DND-41 (cell line): ENCODE measurements around the gene ONECUT3.
A peak's percentile ranks its signal among the peaks of the same experiment; 100 is the strongest.
"Not testable (repeated sequence)": the region's sequence is repeated elsewhere in the genome, so short reads cannot be mapped to it uniquely, and the experiment has no call there.

Experiments used
- ATAC-seq: fragments of 200-7000 bp; cut with Tn5 transposase; 3 replicates; pipeline ENCODE4 v1.9.1; 2021; ENCODE audit warnings: low read depth; ENCODE audit not compliant: insufficient read depth
- DNase-seq: peaks from one replicate; pipeline ENCODE4 v3.0.0-alpha.2; 2020
- H2AFZ ChIP-seq: 2 replicates; pipeline ENCODE4 v1.6.0; 2012; ENCODE audit warnings: low read depth, low read length
- H3K27ac ChIP-seq: 2 replicates; pipeline ENCODE4 v1.5.1; 2012; ENCODE audit warnings: low read length, inconsistent platforms
- H3K27me3 ChIP-seq: fragments of 200-600 bp; sonication (generic); 2 replicates; pipeline ENCODE4 v1.6.0; 2012; ENCODE audit warnings: low read length, mild to moderate bottlenecking, inconsistent platforms; ENCODE audit not compliant: insufficient read depth, poor library complexity
- H3K36me3 ChIP-seq: 2 replicates; pipeline ENCODE4 v1.5.1; 2012; ENCODE audit warnings: low read length, inconsistent platforms; ENCODE audit not compliant: insufficient read depth
- H3K4me1 ChIP-seq: 2 replicates; pipeline ENCODE4 v1.5.1; 2012; ENCODE audit warnings: mild to moderate bottlenecking, low read length; ENCODE audit not compliant: insufficient read depth
- H3K4me2 ChIP-seq: 2 replicates; pipeline ENCODE4 v1.6.0; 2012; ENCODE audit warnings: mild to moderate bottlenecking, moderate library complexity, low read length, inconsistent platforms; ENCODE audit not compliant: insufficient read depth
- H3K4me3 ChIP-seq, 2 experiments: fragments of 200-600 bp in 1 of 2; shearing (Covaris generic) in 1 of 2; 2 replicates each; pipeline ENCODE4 v1.5.1; 2012 to 2016; ENCODE audit warnings: inconsistent platforms in 2 of 2, low read length in 2 of 2, mild to moderate bottlenecking in 2 of 2, low read depth in 1 of 2, moderate library complexity in 1 of 2
- H3K79me2 ChIP-seq: 2 replicates; pipeline ENCODE4 v1.6.0; 2012; ENCODE audit warnings: low read length, inconsistent platforms; ENCODE audit not compliant: insufficient read depth
- H3K9ac ChIP-seq: 2 replicates; pipeline ENCODE4 v1.6.0; 2012; ENCODE audit warnings: low read depth, mild to moderate bottlenecking, inconsistent platforms, low read length, moderate library complexity
- H3K9me3 ChIP-seq: 2 replicates; pipeline ENCODE4 v1.5.1; 2012; ENCODE audit warnings: low read length, moderate library complexity, mild to moderate bottlenecking, inconsistent platforms; ENCODE audit not compliant: insufficient read depth, severe bottlenecking
- H4K20me1 ChIP-seq: 2 replicates; pipeline ENCODE4 v1.6.0; 2012; ENCODE audit warnings: low read length; ENCODE audit not compliant: insufficient read depth
- EZH2 ChIP-seq: IDR thresholded peaks from 3 replicates; pipeline ENCODE4 v1.6.1; 2012; ENCODE audit warnings: borderline replicate concordance, low read depth, mild to moderate bottlenecking, moderate library complexity, low read length, inconsistent platforms; ENCODE audit not compliant: severe bottlenecking
- TF ChIP-seq, protein P1 (sequence below): IDR thresholded peaks from 2 replicates; pipeline ENCODE4 v1.5.1; 2012; ENCODE audit warnings: borderline replicate concordance, low read length, moderate library complexity, mild to moderate bottlenecking; ENCODE audit not compliant: poor library complexity, severe bottlenecking; ENCODE audit errors: extremely low read depth

Gene ONECUT3

GRCh38 chr19:1791879-1792278, 38.6 kb downstream of the ONECUT3 start:
- TF ChIP-seq, protein P1, sequence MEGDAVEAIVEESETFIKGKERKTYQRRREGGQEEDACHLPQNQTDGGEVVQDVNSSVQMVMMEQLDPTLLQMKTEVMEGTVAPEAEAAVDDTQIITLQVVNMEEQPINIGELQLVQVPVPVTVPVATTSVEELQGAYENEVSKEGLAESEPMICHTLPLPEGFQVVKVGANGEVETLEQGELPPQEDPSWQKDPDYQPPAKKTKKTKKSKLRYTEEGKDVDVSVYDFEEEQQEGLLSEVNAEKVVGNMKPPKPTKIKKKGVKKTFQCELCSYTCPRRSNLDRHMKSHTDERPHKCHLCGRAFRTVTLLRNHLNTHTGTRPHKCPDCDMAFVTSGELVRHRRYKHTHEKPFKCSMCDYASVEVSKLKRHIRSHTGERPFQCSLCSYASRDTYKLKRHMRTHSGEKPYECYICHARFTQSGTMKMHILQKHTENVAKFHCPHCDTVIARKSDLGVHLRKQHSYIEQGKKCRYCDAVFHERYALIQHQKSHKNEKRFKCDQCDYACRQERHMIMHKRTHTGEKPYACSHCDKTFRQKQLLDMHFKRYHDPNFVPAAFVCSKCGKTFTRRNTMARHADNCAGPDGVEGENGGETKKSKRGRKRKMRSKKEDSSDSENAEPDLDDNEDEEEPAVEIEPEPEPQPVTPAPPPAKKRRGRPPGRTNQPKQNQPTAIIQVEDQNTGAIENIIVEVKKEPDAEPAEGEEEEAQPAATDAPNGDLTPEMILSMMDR = no peak
- no peak for TF ChIP-seq EZH2
- Histone ChIP-seq H3K9me3 (no peaks in the 10 kb centered on the region), H3K9ac (no peak overlapping the region), H4K20me1 (peaks cover 9% of the 10 kb centered on the region; the same call in 1 of the 2 replicates), H3K4me3 (no peak overlapping the region), H3K4me1 (no peaks in the 10 kb centered on the region), H3K27ac (no peak overlapping the region), H3K4me2 (no peak overlapping the region), H3K79me2 (no peaks in the 10 kb centered on the region), H3K27me3 (no peaks in the 10 kb centered on the region), H3K36me3 (no peaks in the 10 kb centered on the region), H2AFZ (no peak overlapping the region)
- ATAC-seq (no peak), DNase-seq (no peak)

GRCh38 chr19:1794424-1795172, 41.3 kb downstream of the ONECUT3 start:
- H4K20me1 ChIP-seq = peaks cover 9% of the 10 kb centered on the region; the same call in 1 of the 2 replicates
- no peaks in the 10 kb centered on the region for H3K9me3 ChIP-seq
- ATAC-seq (no peak), DNase-seq (no peak)
- peaks cover 6% of the 10 kb centered on the region for H3K36me3 ChIP-seq
- H3K79me2 ChIP-seq = no peaks in the 10 kb centered on the region
- H3K4me3 ChIP-seq = no peak overlapping the region
- H3K27me3 ChIP-seq = no peaks in the 10 kb centered on the region
- TF ChIP-seq EZH2 = no peak
- TF ChIP-seq, protein P1 = no peak
- H3K4me2 ChIP-seq = no peak overlapping the region
- no peak overlapping the region for H3K27ac ChIP-seq
- no peak overlapping the region for H2AFZ ChIP-seq
- H3K9ac ChIP-seq = no peak overlapping the region
- no peaks in the 10 kb centered on the region for H3K4me1 ChIP-seq

GRCh38 chr19:1796395-1797142, 43.3 kb downstream of the ONECUT3 start:
- Histone ChIP-seq H3K4me2 (no peak overlapping the region), H3K9me3 (no peaks in the 10 kb centered on the region), H3K79me2 (no peaks in the 10 kb centered on the region), H3K4me1 (no peaks in the 10 kb centered on the region), H2AFZ (no peak overlapping the region), H3K27me3 (no peaks in the 10 kb centered on the region), H3K9ac (no peak overlapping the region), H3K4me3 (no peak overlapping the region), H3K36me3 (peaks cover 15% of the 10 kb centered on the region), H3K27ac (no peak overlapping the region), H4K20me1 (peaks cover 9% of the 10 kb centered on the region; the same call in 1 of the 2 replicates)
- ATAC-seq (0 out of 3 replicates have a peak, but pooled peaks have one; percentile 11), DNase-seq (no peak)
- TF ChIP-seq EZH2 = no peak
- TF ChIP-seq, protein P1 = no peak

DNA sequence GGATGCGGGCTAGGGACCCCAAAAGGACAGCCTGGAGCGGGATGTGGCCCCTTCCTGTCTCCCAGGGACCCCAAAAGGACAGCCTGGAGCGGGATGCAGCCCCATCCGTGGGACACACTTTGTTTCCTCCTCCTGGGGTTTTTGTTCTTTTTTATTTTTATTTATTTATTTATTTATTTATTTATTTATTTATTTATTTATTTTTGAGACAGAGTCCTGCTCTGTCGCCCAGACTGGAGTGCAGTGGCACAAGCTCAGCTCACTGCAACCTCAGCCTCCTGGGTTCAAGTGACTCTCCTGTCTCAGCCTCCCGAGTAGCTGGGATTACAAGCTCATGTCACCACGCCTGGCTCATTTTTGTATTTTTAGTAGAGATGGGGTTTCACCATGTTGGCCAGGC, 44.0 kb downstream of the ONECUT3 start:
- not testable (repeated sequence) for H3K9ac ChIP-seq, H3K4me1 ChIP-seq, ATAC-seq, H3K4me3 ChIP-seq, H3K9me3 ChIP-seq, H3K27ac ChIP-seq, H3K4me2 ChIP-seq, H3K79me2 ChIP-seq, H3K27me3 ChIP-seq, DNase-seq, H4K20me1 ChIP-seq, H2AFZ ChIP-seq
- peaks cover 16% of the 10 kb centered on the region for H3K36me3 ChIP-seq
